Nephron progenitor cell (in vitro differentiated cells): ENCODE data around the gene SGMS1.

Experiments
- DNase-seq: peaks from one replicate; pipeline ENCODE4 v3.0.0; 2021
- H3K27ac Mint-ChIP-seq: 2 replicates; pipeline ENCODE4 v1.8.0; 2021; ENCODE audit warnings: mild to moderate bottlenecking, moderate library complexity, mixed read lengths
- H3K27me3 Mint-ChIP-seq: 2 replicates; pipeline ENCODE4 v1.8.0; 2021; ENCODE audit warnings: mild to moderate bottlenecking, low read depth, mixed read lengths; ENCODE audit not compliant: poor library complexity
- H3K36me3 Mint-ChIP-seq: 2 replicates; pipeline ENCODE4 v1.8.0; 2021; ENCODE audit warnings: low read depth, mixed read lengths
- H3K4me1 Mint-ChIP-seq: 2 replicates; pipeline ENCODE4 v1.8.0; 2021; ENCODE audit warnings: mixed read lengths
- H3K4me3 Mint-ChIP-seq: 2 replicates; pipeline ENCODE4 v1.8.0; 2021; ENCODE audit warnings: mild to moderate bottlenecking, moderate library complexity, mixed read lengths
- H3K9me3 Mint-ChIP-seq: 2 replicates; pipeline ENCODE4 v1.8.0; 2021; ENCODE audit warnings: mild to moderate bottlenecking, moderate library complexity, mixed read lengths
- TF ChIP-seq, protein P1 (sequence below): fragments of 200-600 bp; sonication (generic); IDR thresholded peaks from 2 replicates; pipeline ENCODE4 v1.5.0; 2021; ENCODE audit warnings: antibody characterized with exemption

The SGMS1 gene

DNA sequence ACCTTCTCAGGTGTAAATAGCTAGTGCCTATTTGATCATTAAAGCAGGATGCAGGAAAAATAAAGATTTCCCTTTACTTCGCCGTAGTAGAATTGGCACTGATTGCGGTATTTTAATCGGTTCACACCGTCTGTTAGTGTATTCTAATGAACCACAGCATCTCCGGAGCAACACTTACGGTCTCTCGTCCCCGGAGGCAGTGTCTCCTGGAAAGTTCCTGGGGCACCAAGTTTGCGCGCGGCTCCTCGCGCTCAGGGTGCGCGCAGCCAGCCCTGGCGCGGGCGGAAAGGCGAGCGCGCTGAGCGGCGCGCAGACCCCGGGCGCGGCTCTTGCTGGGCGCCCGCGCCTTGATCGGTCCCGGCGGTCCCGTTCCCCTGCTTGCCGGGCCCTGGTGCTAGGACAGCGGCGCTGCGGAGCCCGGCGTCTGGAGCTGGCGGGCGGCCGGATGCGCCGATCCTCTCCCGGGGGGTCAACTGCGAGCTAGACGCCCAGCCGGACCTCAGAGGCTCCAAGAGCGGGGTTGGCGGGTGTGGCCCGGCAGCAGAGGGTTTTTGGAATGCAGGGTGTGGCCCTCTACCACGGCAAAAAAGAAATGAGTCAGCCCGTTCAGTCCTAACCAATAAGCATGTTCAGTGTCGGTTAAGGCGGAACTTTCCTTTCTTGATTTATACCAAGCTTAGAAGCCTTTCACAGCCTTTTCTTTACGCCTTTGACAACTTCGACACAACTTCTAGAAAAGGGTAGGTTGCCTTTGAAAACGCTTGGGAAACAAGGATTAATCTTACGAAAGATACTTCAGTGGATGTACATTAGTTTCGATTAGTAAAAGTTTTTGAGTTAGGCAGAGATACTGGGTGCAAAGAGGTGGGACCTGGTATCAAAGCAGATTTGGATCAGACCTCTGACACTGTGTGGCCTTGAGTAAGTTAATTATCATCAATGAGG, 205.6 kb downstream of the SGMS1 start:
- TF ChIP-seq, protein P1, sequence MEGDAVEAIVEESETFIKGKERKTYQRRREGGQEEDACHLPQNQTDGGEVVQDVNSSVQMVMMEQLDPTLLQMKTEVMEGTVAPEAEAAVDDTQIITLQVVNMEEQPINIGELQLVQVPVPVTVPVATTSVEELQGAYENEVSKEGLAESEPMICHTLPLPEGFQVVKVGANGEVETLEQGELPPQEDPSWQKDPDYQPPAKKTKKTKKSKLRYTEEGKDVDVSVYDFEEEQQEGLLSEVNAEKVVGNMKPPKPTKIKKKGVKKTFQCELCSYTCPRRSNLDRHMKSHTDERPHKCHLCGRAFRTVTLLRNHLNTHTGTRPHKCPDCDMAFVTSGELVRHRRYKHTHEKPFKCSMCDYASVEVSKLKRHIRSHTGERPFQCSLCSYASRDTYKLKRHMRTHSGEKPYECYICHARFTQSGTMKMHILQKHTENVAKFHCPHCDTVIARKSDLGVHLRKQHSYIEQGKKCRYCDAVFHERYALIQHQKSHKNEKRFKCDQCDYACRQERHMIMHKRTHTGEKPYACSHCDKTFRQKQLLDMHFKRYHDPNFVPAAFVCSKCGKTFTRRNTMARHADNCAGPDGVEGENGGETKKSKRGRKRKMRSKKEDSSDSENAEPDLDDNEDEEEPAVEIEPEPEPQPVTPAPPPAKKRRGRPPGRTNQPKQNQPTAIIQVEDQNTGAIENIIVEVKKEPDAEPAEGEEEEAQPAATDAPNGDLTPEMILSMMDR: no peak
- Mint-ChIP-seq H3K36me3 (no peaks in the 10 kb centered on the region), H3K4me3 (peak overlapping the region; percentile 87), H3K27me3 (peaks cover 8% of the 10 kb centered on the region), H3K27ac (no peak overlapping the region), H3K9me3 (no peaks in the 10 kb centered on the region), H3K4me1 (peaks cover 16% of the 10 kb centered on the region)
- DNase-seq: peak; percentile 69

DNA sequence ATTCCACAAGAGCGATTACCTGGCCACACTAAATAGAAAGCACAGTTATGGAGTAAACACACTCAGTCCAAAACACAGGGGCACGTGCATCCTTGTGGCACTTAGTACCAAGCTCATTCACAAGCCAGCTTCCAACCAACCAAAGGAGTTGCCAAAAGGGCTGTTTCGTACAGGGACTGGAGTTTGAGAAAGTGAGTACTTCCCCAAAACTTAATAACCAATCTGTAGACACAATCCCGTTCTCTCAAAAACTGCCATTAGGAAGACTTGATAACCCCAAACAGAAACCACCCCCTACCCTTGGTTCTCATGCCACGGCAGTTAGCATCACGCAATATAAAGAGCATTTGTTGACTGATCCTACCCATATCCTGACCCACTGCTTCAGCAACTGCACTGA, 206.3 kb downstream of the SGMS1 start:
- Mint-ChIP-seq H3K36me3 (no peaks in the 10 kb centered on the region), H3K27ac (no peak overlapping the region), H3K4me1 (peaks cover 16% of the 10 kb centered on the region), H3K9me3 (no peaks in the 10 kb centered on the region), H3K27me3 (peaks cover 7% of the 10 kb centered on the region), H3K4me3 (peak overlapping the region; percentile 87)
- DNase-seq: no peak
- TF ChIP-seq, protein P1: no peak

DNA sequence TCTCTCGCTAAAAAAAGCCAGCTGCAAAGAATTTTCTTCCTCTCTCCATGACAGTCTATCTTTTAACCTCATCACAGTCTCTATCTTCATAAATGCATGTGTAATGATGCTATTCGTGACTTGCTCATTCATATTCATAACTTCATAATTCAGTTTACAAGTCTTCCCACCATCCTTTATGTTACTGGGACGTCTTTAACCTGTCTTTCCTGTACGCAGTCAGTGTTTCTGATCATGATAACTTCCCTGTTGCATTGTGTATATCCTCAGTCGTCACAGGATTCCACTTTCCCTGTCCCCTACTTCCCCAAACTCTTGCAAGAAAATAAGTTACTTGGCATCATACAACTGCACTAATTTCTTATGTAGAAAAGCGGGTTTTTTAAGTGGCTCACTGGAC, 206.9 kb downstream of the SGMS1 start:
- H3K4me3 Mint-ChIP-seq: no peak overlapping the region
- no peak overlapping the region for H3K27ac Mint-ChIP-seq
- H3K36me3 Mint-ChIP-seq: no peaks in the 10 kb centered on the region
- peaks cover 7% of the 10 kb centered on the region for H3K27me3 Mint-ChIP-seq
- TF ChIP-seq, protein P1: no peak
- peaks cover 16% of the 10 kb centered on the region for H3K4me1 Mint-ChIP-seq
- H3K9me3 Mint-ChIP-seq: no peaks in the 10 kb centered on the region
- DNase-seq: no peak

DNA sequence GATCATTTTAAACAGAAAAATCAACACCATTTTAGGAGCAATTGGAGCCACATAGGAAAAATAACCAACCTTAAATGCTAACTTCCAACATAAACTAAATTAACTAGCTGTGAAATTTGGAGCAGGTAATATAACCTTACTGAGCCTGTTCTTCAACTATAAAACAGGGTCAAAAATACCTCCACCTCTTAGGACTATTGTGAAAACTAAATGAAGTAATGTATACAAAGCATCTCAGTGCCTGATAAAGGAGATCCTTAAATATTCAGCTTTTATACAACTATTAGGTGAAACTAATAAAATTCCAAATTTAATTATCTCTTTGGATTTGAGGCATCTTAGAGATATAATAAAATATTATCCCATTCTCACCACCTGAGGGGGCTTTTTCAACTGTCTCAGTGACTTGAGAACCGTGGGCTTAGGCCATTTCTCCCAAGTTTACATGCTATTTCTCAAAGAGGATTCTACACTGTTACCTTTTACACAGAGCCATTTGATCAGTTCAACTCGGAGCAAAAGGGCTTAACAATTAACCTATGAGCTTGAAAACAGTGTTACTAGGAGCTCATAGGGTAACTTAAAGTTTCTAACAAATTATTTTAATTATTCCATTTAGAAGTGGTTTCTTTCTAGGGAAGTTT, 207.5 kb downstream of the SGMS1 start:
- Mint-ChIP-seq H3K4me3 (no peak overlapping the region), H3K36me3 (no peaks in the 10 kb centered on the region), H3K27ac (no peak overlapping the region), H3K9me3 (no peaks in the 10 kb centered on the region), H3K27me3 (peaks cover 5% of the 10 kb centered on the region), H3K4me1 (peaks cover 15% of the 10 kb centered on the region)
- no peak for DNase-seq
- TF ChIP-seq, protein P1: no peak

DNA sequence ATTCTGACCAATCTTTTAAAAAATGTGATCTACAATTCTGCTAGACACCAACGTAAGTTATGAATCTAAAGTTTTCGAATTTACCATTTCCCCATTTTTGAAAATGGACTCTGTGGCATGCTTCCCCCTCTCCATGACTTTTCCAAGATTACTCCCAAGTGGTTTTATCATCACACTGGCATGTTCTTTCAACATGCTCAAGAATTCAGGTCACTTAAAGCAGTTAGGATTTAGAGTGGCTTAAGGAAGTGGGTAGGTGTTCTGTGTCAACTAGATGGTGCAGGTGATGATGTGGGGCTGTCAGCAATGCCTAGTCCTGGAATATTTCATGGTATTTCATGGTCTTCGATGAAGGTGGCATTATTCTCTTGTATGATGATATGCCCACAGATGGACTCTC, 208.5 kb downstream of the SGMS1 start:
- H3K27me3 Mint-ChIP-seq: peaks cover 3% of the 10 kb centered on the region
- H3K27ac Mint-ChIP-seq: no peak overlapping the region
- no peak for DNase-seq
- H3K9me3 Mint-ChIP-seq: no peaks in the 10 kb centered on the region
- H3K4me3 Mint-ChIP-seq: no peak overlapping the region
- H3K4me1 Mint-ChIP-seq: peaks cover 6% of the 10 kb centered on the region
- no peaks in the 10 kb centered on the region for H3K36me3 Mint-ChIP-seq
- TF ChIP-seq, protein P1: no peak
